Ureter (tissue), 1 donor: ENCODE results near the gene TSPYL6. TPM values are rescaled to one million over a fixed set of nuclear protein-coding genes. Genes with fewer than 3 reads are reported as not detected.

Source experiments
- DNase-seq: peaks from one replicate; pipeline ENCODE4 v3.0.0-alpha.2; 2020; ENCODE audit warnings: low spot score
- total RNA-seq: library from RNA; stranded (reverse); gene quantifications from one replicate; pipeline ENCODE4 v1.2.4, GENCODE V29; 2023
- donor health status: DM: yes; HTN: yes; CAD: no.

TSPYL6 gene
- total RNA-seq, 1 donor from 2014 or later, result not detected

GRCh38 chr2:54258166-54258565 lies 2.1 kb upstream of the TSPYL6 start:
- no peak for DNase-seq

- no peak for DNase-seq
These were observed 569 bp downstream of the TSPYL6 start for GRCh38 chr2:54255230-54256090.

GRCh38 chr2:54254180-54254579 lies 1.8 kb downstream of the TSPYL6 start:
- no peak for DNase-seq

DNA sequence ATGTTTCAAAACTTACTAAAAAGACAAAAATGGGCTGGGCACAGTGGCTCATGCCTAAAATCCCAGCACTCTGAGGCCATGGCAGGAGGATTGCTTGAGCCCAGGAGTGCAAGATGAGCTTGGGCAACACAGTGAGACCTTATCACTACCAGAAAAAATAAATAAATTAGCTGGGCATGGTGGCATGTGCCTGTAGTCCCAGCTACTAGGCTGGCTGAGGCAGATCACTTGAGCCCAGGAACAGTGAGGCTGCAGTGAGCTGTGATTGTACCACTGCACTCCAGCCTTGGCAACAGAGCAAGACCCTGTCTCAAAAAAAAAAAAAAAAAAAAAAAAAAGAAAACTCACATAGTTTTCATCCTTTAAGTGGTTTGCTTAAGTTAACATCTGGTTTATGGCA lies 6.4 kb downstream of the TSPYL6 start:
- DNase-seq, result no peak

GRCh38 chr2:54247115-54247514 lies 8.9 kb downstream of the TSPYL6 start:
- no peak for DNase-seq

GRCh38 chr2:54240515-54241469 lies 15.2 kb downstream of the TSPYL6 start:
- DNase-seq, result no peak

- DNase-seq, result no peak
These were observed 16.6 kb downstream of the TSPYL6 start for GRCh38 chr2:54239427-54239826.

DNA sequence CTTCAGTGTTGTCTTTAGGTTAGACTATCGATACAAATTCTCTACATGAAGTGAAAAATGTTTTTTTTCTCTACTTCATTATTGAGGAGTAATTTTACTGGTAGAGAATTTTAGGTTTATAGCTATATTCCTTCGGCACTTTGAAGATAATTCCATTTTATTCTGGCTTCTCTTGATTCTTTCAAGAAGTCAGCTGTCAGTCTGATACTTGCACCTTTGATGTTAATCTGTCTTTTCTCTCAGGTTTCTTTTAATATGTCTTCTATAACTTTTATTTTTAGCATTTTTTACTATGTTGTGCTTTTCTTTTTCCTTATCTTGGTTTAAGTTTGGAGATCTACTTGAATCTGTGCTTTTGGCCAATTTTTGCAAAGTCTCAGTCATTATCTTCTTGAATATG lies 18.6 kb downstream of the TSPYL6 start:
- DNase-seq, result no peak

- no peak for DNase-seq
These were observed 22.0 kb downstream of the TSPYL6 start for GRCh38 chr2:54233832-54234649.

DNA sequence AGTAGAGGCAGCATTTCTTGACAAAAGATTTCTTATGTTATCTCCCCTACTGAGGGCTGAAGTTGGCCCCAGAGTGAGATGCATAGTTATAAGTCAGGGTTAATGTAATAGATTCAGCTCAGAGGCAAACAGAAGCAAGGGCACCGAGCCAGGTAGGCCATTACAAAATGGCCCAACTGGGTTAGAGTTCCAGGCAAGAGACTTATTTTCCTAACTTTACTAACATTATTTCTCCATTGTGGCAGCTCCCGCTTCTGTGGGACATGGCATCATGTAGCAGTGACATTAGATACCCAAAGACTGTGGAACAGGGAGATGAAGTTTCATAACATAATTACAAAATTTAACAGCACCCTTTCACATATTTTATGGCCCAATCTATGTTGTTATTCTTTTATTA lies 27.1 kb downstream of the TSPYL6 start:
- no peak for DNase-seq

DNA sequence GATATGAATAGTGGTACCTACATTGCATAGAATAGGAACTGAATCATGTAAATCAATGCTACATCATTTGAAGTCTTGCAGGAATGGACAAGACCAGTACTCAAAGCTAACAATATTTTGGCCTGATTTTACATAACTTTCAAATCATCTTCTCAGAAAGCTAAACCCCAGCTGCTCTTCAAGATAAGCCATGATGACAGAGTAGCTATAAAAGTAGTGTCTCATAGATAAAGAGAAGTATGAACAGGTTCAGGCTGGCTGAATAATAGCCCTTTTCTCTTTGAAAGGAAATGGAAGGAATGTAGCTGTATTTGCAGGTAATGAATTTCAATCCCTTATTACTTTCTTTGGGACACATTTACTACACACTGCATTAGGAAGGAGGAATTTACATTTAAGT lies 28.2 kb downstream of the TSPYL6 start:
- DNase-seq, result no peak

DNA sequence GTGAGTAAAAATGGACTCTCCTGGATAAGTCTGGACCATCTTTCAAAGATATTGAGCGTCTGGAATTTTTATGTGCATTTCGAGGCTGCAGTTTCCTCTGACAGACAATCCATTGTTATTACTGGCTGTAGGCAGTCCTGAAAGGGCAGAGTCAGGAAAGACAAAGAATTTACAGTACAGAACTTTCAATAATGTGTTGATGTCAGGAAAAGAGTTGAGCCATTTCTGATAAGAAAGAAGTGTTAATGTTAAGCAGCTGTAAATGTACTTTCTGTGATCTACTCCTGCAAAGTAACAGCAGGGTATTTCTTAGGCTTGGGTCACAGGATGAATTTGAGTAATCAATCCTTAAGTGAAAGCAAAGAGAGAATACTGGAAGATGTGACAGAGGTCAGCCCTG lies 29.8 kb downstream of the TSPYL6 start:
- DNase-seq, result no peak

GRCh38 chr2:54224997-54225396 lies 31.0 kb downstream of the TSPYL6 start:
- DNase-seq, result no peak

- no peak for DNase-seq
These were observed 42.9 kb downstream of the TSPYL6 start for GRCh38 chr2:54213082-54213481.

DNA sequence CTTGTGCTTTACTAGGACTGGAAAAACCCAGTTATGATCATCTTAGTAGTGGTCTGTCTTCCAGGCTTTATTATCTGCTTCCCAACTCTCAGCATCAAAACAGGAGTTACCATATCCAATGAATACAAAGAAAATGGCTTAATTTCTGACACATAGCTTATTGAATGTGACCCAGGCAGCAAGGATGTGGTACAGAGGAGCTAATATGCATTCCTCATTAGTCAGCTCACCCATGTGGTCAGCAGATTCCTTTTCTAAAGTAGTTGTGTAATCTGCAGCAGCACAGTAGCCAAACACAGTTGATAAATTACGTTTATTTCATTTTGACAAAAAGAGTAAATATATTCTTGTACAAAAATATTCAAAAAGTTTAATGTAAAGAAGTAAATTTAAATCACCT lies 43.6 kb downstream of the TSPYL6 start:
- no peak for DNase-seq

- no peak for DNase-seq
These were observed 46.6 kb downstream of the TSPYL6 start for GRCh38 chr2:54209379-54209778.

GRCh38 chr2:54208364-54209240 lies 47.4 kb downstream of the TSPYL6 start:
- DNase-seq, result no peak

GRCh38 chr2:54207666-54208195 lies 48.3 kb downstream of the TSPYL6 start:
- no peak for DNase-seq

DNA sequence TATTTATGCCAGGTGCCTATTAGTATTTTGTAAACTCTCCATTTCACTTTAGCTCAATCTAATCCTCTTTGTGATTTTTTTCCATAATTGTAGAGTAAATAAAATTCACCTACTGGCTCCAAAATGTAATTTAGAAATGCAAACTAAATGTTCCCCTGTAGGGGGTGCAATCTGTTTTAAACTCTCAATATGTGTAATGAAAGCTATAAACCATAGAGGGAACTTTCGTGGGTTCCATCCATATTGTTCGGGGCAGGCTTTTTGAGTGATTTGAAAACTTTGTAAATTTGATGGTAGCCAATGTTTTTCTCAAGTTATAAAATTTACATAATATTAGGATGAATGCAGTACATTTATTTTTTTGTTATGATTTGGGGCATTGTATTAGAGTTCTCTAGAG lies 49.4 kb downstream of the TSPYL6 start:
- no peak for DNase-seq

DNA sequence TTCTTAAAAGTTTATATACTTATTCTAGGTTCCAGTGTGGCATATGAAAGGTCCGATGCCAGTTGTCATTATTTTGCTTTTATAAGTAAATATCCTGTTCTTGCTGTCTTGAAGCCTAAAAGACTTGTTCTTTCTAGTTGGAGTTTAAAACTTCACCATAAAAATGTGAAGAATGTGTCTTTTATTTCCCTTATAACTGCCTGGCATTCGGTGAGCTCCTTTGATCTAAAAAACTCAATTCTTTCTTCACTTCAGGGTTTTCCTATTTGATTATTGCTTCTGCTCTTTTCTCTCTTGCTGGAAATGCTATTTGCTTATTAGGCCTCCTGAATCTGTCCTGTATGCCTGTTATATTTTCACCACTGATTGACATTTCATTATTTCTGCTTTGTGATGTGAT lies 51.6 kb downstream of the TSPYL6 start:
- DNase-seq, result no peak
